HG02943 (cell line): ENCODE data around the gene ARL5C.
"Not testable (repeated sequence)": the region's sequence is repeated elsewhere in the genome, so short reads cannot be mapped to it uniquely, and the experiment has no call there.

Experiments
- ATAC-seq: cut with Tn5 transposase; IDR thresholded peaks from one replicate; pipeline ENCODE4 v1.9.1; 2021; ENCODE audit warnings: mild to moderate bottlenecking, low read depth, moderate library complexity; ENCODE audit not compliant: unreplicated experiment

The ARL5C gene

DNA sequence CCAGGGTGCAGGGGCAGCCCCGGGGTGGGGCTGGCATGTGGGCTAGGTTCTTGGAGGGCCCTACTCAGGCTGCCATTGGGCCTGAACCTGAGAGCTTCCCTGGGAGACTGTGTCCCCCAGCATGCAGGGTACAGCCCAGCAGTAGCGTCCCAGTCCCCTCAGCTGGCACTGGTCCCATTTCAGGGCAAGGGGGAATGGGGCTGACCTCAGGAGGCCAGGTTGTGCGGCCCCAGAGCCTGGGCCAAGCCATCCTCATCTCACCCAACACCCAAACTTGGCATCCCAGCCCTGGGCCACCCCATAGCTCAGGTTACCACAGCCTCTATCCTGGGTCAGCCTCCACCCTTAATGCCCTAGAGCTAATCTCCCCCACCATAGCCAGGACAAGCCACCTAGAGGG is 20.8 kb downstream of the ARL5C start:
- no peak for ATAC-seq

DNA sequence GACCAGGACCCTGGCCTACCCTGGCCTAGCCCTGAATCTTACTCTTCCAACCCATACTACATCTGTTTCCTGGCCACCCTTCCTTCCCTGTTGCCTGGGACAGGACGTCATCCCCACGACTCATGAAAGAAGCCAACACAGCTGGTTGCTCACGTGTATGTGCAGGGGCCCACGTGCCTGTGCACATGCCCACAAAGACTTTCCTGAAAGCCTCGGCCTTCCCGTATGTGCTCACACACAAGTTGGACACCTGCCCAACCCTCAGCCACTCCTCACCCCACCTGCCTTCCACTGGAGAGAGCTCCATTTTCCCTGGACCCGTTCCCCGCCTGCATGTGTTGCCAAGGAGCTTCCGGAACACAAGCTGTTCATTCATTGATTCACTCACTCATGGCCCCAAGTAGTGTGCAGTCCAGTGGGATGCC is 21.5 kb downstream of the ARL5C start:
- no peak for ATAC-seq

DNA sequence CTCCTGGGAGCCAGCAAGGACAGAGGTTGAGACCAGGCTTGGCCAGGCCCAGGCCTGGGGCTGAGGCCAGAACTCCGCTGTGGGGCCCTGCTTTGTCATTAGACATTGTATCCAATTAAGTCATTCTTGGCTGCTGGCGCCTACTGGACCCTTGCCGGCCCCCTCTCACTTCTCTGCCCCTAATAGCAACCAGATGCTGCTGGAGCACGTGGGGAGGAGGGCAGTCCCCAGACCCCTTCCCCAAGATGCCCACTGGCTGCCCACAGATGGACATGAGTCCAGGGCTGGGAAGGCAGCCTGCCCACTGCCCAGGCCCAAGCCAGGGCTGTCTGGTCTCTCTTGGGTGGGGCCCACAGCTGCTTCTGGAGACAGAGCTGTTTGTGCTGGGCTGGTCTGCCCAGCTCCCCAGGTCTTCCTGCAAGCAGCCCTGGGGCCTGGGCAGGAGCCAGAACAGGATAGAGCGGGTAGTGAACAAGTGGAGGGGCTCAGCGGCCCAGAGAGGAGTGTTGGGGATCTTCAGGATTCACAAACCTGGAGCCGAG is 22.3 kb downstream of the ARL5C start:
- ATAC-seq = no peak

DNA sequence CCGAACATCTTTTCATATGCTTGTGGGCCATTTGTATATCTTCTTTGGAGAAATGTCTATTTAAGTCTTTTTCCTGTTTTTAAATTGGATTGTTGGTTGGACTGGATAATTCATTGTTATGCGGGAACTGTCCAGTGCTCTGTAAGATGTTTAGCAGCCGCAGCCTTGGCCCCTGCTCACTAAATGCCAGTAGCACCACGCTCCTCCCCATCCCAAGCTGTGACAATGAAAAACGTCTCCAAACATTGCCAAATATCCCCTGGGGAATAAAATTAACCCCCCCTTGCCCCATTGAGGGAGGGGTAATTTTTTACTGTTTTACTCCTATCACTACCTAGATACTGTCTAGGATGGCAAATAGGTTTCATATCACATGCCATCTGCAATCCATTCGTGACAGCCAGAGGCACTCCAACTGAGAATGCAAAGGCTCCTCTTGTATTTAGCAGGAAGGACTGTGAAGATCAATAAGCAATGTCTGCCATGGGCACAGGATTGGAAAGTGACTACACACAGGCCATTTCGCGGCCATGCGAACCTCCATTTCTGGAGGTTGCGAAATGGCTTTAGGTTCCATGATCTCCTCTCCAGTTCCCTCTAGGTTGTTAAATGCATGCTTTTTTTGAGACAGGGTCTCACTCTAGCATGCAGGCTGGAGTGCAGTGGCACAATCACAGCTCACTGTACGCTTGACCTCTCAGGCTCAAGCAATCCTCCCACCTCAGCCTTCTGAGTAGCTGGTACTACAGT is 23.9 kb downstream of the ARL5C start:
- ATAC-seq = no peak

DNA sequence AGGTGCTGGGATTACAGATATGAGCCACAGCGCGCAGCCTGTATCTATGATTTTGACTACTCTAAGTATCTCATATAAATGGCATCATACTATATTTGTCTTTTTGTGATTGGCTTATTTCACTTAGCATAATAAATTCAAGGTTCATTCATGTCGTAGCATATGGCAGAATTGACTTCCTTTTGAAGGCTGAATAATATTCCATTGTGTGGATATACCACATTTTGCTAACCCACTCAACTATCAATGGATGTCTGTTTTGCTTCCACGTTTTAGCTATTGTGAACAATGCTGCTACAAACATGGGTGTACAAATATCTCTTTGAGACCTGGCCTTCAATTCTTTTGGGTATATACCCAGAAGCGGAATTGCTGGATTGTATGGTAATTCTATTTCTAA is 24.7 kb downstream of the ARL5C start:
- no peak for ATAC-seq

DNA sequence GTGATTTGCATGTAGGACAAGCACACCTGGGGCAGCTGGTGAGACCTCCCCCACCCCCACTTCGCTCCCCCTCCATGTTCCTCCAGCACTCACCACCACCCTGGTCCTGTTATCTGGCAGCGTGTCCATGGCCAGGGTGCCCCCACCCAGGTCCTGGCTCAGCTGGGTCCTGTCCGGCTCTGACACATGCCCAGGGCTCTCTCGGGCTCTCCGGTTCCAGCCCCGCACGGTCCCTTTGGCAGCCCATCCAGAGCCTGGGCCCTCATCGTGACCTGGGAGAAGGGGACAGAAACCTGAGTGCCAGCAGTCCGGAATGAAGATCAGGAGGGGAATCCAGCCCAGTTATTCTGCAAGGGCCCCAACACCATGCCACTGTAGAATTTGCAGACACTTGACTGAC is 26.4 kb downstream of the ARL5C start:
- ATAC-seq = no peak

DNA sequence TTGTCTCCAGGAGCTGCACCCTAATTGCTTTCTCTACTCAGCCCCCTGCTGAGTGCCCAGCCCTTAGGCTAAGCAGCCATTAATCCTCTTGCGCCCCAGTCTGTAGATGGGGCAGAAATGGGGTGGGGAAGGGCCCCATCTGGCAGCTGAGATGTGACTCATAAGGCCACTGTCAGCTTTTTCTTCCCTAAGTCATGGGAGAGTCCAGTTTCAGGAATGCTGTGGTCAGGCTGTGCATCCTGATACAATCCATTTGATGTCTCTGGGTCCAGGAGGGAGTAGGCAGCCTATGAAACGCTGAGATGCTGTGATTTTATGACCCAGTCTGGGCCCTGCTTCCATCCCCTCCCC is 26.8 kb downstream of the ARL5C start:
- no peak for ATAC-seq

DNA sequence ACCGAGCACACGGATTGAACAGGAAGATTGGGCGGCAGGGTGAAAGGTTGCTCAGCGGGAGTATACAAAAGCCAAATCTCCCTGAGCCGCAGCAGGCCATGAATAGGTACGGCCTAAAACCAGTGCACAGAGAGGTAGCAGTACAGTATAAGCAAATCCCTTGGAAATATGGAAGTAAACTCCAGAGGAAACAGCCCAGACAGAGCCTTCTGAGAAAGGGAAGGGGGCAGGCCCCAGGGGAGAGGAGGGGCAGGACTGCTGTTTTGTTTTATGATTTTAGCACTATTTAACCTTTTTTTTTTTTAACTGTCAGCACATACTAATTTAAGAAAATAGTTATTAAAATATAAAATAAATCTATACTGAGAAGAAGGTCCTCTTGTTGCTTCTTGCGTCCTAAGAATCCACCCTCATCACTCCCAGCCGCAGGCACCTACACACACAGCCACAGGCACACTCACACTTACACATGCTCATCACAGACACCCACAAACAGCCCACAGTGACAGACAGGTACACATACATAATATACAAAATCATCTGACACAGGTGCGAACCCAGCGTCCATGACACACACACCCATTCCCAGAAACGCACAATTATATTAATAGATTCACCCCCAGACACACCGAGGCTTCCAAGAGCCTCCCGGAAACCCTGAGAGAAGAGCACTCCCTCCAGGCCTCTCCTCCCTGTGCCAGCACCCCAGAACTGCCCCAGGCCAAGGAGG is 27.4 kb downstream of the ARL5C start:
- ATAC-seq = no peak

DNA sequence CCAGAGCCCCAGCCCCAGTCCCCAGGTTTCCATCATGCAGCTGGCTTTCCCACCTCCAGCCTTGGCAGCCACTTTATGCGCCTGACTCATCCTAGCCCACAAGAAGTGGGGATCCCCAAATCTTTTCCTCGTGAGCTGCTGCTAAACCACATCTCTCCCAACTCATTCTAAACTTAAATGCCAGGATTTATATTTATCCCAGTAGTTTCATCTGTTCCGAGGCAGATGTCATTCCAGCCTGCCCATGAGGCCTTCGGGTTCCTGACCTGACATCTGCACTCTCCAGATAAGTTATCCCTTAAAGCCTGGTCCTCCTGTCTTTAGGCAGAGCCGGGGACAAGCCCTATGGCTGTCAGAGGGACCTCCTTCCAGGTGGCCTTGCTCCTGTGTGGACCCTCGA is 31.1 kb downstream of the ARL5C start:
- no peak for ATAC-seq

DNA sequence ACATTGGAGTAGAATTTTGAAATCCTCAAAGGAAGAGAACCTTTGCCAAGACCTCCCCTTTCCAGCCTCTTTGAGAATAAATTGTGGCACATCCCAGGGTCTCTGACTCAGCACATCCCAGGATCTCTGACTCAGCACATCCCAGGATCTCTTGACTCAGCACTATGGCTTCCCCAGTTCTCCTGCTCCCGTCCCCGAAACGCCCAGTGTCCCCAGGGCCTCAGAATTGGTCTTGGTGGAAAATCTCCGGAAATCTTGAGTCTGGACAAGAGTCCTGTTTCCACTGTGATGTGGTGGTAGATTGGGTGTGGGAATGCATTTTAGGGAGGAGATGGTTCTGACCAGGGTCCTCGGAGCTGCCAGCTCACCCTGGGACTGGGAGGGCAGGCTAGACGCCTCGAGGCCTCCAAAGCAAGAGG is 33.8 kb downstream of the ARL5C start:
- ATAC-seq = no peak

DNA sequence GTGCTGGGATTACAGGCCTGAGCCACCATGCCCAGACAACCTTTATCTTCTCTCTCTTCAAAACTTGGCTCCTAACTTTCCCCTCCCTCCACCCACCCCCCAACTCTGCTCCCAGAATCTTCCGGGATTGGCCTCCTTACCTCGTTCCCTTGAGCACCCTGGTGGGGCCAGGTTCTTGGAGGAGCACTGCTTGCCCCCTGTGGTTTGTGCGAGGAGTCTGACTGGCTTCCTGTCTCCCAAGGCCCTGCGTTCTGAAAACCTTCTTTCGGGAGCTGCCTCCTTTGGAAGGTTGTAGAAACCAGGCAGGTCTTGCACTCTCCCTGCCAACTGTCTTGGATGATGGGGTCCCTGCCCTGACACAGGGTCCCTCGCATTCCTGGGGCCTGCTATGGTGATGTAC is 34.3 kb downstream of the ARL5C start:
- no peak for ATAC-seq

DNA sequence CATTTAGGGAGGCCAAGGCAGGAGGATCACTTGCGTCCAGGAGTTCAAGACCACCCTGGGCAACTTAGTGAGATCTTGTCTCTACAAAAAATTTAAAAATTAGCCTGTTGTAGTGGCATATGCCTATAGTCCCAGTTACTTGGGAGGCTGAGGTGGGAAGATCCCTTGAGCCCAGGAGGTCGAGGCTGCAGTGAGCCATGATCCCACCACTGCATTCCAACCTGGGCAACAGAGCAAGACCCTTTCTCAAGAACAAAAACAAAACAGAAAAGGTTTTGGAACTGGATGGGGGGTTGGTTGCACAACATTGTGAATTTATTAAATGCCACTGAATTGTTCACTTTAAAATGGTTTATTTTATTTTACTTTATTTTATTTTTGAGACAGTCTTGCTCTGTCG is 35.8 kb downstream of the ARL5C start:
- ATAC-seq = no peak

DNA sequence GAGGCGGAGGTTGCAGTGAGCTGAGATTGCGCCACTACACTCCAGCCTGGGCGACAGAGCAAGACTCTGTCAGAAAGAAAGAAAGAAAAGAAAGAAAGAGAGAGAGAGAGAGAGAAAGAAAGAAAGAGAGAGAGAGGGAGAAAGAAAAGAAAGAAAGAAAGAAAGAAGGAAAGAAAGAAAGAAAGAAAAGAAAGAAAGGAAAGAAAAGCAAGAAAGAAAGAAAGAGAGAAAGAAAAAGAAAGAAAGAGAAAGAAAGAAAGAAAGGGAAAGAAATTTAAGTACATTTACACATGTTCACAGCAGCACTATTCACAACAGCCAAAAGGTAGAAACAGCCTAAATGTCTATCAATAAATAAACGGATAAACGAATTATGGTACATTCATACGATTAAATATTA is 36.4 kb downstream of the ARL5C start:
- ATAC-seq = not testable (repeated sequence)

DNA sequence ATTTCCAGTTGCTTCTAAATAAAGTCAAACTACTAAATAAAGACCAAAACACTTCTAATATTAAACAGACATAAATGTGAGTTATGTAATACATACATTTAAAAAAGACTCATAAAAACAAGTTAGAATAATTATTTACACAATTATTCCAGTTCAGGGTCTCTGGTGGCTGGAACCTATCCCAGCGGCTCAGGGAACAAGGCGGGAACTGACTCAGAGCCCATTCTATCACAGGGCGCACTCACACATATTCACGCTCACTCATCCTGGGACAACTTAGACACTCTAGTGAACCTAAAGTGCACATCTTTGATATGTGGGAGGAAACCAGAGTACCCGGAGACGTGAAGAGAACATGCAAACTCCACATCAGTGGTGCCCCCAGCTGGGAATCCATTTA is 39.5 kb downstream of the ARL5C start:
- no peak for ATAC-seq

DNA sequence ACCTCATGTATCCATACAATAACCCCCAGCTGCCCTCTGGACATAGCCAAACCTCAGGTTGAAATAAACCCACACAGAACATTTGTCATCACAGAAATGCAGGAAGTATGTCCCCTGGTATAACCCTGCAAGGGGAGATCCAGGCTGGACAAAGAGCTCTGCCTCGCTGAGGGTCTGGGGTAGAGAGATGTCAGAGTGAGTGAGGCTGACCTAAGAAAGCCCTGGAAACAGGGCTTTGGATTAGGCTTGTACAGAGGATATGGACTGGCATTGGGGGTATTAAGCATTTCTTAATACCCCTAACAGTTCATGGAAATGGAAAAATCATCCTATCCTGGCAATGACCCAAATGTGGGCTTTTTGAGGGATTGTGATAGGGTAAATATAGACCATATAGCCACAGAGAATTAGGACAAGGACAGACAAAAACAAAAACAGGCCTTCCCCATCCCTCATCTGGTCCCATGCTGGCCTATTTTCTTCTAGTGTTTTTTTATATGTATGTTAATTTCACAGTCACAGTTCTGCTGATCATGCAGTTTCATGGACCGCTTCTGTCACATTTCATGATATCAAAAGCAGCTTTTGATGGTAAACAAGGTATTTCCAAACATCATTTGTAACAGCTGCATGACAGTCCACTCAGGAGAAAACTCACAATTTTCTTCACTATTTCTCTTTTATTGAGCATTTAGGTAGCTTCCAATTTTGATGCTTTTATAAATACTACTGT is 40.7 kb downstream of the ARL5C start:
- no peak for ATAC-seq

DNA sequence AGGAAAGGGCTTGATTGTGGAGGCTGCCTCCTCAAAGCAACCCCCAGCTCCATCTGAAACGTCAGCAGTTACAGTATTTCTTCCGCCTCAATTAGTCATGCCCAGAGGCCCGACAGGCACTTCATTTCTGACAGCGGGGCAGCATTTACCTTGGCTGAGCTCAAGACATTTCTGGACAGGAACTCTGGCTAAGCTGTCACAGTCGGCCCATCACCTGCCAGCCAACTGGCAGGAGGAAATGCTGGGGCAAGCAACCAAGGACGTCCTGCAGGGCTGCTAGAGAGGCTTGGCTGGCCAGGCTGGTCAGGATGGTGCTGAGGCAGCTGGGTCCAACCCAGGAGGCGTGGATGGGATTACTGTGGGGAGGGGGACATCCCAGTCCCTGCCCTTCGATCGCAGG is 42.3 kb downstream of the ARL5C start:
- ATAC-seq = no peak

DNA sequence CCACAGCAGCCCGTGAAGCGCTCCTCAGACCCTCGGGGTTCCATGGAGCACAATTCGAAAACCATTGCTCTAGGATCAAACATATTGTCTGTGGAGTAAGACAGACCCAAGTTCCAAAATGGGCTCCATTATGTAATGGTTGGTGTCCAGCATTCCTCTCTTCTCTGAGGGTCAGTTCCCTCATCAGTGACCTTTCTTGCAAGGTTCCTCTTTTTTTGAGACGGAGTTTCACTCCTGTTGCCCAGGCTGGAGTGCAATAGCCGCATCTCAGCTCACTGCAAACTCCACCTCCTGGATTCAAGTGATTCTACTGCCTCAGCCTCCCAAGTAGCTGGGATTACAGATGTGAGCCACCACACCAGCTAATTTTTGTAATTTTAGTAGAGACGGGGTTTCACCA is 43.0 kb downstream of the ARL5C start:
- no peak for ATAC-seq

DNA sequence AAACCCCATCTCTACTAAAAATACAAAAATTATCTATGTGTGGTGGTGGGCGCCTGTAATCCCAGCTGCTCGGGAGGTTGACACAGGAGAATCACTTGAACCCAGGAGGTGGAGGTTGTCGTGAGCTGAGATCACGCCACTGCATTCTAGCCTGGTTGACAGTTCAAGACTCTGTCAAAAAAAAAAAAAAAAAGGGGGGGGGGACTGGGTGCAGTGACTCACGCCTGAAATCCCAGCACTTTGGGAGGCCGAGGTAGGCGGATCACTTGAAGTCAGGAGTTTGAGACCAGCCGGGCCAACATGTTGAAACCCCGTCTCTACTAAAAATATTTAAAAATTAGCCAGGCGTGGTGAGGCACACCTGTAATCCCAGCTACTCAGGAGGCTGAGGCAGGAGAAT is 44.0 kb downstream of the ARL5C start:
- not testable (repeated sequence) for ATAC-seq

DNA sequence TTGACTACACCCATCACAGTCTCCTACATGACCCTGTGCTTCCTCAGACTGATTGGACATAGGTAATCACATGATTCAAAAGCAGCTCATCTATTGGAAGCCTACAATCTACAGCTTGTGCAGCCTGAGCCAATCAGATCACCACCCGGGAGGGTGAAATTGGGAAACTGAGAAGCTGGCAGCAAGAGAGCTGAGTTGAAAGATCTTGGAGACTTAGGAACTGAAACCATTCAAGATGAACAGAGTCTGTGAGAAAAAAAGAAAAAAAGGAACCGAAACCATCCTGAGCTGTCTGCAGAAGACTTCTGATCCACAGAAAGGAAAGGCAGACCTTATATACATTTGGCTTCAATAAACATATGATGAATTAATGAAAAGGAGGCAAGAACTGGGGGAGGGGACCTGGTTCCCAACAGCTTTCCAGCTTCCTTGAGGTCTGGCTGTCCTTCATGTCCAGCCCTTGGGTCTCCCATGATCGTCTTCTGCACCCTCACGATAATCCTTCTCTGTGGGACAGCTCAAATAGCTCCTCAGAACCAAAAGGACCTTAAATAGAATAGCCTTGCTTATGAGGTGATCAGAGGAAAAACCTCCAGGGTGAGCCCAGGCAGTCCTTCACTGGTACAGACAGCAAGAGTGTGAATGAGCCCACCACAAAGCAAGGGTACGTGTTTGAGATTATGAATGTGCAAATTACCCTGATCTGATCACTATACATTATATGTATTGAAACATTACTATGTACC is 47.1 kb downstream of the ARL5C start:
- no peak for ATAC-seq

DNA sequence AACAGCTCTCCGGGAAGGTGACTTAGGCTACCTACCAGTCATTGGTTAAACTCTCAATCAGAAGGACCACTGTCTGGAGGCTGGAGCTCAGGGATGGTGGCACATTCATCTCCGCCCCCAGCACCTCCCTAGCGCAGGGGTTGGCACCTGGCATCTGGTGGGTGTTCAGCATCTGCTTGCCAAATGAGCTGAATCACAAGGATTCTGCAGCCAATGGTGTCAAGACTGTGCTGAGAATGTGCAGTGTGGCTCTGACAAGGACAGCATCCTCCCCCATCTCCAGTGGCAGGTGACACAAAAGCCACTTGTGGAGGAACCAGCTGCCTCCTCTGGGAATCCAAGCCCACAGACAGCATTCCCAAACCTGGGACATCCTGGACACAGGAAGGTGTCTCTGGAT is 49.7 kb downstream of the ARL5C start:
- ATAC-seq = no peak

DNA sequence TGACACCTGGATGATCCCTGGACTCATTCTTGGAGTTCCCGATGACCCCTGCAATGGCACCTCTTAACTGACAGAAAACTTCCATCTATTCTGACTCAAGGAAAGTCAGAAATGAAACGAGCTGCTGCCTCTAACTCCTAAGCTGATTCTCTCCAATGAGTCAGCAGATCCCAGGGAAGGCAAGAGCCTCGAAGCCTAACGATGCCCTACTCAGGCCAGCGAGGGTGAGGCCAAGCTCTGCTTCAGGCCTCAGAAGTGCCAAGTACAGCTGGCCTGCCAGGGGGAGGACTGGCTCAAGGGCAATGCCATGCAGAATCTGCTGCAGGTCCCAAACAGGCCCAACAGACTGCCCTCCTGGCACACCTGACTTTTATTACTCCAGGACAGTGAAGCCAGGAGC is 50.8 kb downstream of the ARL5C start:
- no peak for ATAC-seq
